ENCODE measurements around the gene SLC5A11.

Gene SLC5A11

DNA sequence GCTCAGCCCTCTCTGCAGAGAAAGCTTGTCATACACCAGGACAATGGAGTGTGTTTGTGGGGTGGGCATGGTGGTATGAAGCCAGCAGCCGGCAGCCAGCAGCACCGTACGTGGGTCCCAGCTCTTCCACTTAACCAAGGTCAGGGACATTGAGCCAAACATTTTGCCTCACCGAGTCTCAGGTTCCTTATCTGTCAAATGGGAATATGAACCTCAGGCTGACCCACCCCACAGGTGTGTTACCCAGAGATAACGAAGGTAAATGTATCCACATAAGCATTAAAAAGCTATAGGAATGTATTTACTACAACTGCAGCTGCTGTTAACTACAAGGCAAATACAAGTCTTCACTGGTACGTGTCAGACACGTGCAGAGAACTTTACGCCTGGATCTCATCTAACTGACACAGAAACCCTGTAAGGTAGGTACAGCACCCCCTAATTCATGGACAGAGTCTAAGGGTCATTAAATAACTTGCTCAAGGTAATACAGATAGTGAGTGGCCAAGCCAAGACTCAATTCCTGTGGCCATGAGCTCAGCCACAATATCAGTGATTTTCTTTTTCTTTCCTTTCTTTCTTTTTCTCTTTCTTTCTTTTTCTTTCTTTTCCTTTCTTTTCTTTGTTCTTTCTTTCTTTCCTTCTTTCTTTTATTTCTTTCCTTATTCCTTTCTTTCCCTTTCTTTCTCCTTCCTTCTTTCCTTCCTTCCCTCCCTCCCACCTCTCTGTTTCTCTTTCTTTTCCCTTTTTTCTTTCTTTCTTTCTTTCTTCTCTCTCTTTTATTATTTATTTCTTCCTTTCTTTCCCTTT is 990 bp downstream of the SLC5A11 start:
- no peak for DNase-seq (ENCODE audit: low spot score)
- in situ Hi-C loops (cut with MboI; ENCODE audit: low pct_unique_long_range_greater_than_20kb, low sequenced_read_pairs, unreplicated experiment), result no loop called here
- TF ChIP-seq, protein P1, sequence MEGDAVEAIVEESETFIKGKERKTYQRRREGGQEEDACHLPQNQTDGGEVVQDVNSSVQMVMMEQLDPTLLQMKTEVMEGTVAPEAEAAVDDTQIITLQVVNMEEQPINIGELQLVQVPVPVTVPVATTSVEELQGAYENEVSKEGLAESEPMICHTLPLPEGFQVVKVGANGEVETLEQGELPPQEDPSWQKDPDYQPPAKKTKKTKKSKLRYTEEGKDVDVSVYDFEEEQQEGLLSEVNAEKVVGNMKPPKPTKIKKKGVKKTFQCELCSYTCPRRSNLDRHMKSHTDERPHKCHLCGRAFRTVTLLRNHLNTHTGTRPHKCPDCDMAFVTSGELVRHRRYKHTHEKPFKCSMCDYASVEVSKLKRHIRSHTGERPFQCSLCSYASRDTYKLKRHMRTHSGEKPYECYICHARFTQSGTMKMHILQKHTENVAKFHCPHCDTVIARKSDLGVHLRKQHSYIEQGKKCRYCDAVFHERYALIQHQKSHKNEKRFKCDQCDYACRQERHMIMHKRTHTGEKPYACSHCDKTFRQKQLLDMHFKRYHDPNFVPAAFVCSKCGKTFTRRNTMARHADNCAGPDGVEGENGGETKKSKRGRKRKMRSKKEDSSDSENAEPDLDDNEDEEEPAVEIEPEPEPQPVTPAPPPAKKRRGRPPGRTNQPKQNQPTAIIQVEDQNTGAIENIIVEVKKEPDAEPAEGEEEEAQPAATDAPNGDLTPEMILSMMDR (IDR thresholded peaks at IDR 0.05; ENCODE audit: extremely low read depth, insufficient read depth, missing control alignments), result no peak

DNA sequence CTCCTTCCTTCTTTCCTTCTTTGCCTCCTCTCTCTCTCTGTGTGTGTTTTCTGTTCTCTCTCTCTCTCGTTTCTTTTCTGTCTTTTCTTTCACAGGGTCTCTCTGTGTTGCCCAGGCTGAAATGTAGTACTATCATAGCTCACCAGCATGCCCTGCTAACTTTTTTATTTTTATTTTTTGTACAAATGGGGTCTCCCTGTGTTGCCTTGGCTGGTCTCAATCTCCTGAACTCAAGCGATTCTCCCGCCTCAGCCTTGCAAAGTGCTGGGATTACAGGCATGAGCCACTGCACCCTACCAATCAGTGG is 1.5 kb downstream of the SLC5A11 start:
- TF ChIP-seq, protein P1 (IDR thresholded peaks at IDR 0.05; ENCODE audit: extremely low read depth, insufficient read depth, missing control alignments), result no peak
- DNase-seq (ENCODE audit: low spot score), result no peak
- in situ Hi-C loops (cut with MboI; ENCODE audit: low pct_unique_long_range_greater_than_20kb, low sequenced_read_pairs, unreplicated experiment), result no loop called here

DNA sequence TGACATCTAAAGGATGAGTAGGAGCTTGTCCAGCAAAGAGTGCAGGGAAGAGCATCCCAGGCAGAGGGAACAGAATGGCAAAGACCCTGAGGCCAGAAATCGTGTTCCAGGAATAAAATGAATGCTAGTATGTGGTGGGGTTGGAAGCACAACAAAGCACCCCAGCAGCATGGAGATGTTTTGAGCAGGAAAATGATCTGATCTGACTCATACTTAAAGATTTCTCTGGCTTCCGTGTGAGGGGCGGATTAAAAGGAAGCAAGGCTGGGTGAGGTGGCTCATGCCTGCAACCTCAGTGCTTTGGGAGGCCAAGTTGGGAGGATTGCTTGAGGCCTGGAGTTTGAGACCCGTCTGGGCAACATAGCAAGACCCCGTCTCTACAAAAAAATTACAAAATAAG is 2.3 kb downstream of the SLC5A11 start:
- in situ Hi-C loops (cut with MboI; ENCODE audit: low pct_unique_long_range_greater_than_20kb, low sequenced_read_pairs, unreplicated experiment), result no loop called here
- TF ChIP-seq, protein P1 (IDR thresholded peaks at IDR 0.05; ENCODE audit: extremely low read depth, insufficient read depth, missing control alignments), result no peak
- DNase-seq (ENCODE audit: low spot score), result no peak

DNA sequence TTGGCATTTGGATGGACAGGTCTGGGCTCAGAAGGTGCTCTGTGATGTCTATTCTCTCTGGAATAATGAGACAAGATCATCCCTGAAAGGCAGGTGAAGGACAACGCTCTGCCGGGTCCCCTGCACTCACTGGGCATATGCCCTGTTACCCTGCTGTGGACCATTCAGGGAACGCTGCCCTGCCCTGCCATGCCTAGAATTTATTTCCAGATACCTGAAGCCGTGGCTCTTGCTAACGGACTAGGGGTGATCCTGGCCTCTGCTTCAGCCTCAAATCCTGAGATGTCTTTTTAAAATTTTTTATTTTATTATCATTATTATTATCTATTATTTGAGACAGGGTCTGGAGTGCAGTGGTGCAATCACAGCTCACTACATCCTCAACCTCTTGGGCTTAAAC is 3.9 kb downstream of the SLC5A11 start:
- DNase-seq (ENCODE audit: low spot score), result no peak
- TF ChIP-seq, protein P1 (IDR thresholded peaks at IDR 0.05; ENCODE audit: extremely low read depth, insufficient read depth, missing control alignments), result no peak
- in situ Hi-C loops (cut with MboI; ENCODE audit: low pct_unique_long_range_greater_than_20kb, low sequenced_read_pairs, unreplicated experiment), result no loop called here

DNA sequence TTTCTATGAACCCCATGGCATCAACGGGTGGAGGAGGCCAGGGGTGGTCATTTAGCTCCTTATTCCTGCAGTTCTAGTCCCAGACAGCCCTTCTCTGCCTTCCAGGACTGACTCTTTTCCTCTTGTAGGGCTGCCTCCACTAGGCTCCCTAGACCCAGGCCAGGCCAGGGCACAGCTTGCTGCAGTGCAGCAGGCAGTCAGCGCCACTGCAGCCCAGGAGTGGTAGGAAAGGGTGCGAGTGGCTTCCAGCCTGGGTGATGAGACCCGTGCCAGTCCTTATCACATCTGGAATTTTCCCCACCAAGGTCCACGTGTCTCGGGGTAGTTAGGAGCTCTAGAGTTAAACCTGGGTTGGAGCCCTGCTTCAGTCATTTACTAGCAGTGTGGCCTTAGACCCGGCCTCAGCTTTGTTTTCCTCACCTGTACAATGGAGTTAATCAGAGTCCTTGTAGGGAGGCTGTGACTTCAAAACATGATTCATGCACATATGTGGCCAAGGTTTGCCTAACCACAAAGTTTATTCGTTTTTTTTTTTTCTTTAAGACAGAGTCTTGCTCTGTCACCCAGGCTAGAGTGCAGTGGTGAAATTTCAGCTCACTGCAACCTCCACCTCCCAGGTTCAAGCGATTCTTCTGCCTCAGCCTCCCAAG is 4.7 kb downstream of the SLC5A11 start:
- in situ Hi-C loops (cut with MboI; ENCODE audit: low pct_unique_long_range_greater_than_20kb, low sequenced_read_pairs, unreplicated experiment), result no loop called here
- DNase-seq (ENCODE audit: low spot score), result no peak
- TF ChIP-seq, protein P1 (IDR thresholded peaks at IDR 0.05; ENCODE audit: extremely low read depth, insufficient read depth, missing control alignments), result no peak

DNA sequence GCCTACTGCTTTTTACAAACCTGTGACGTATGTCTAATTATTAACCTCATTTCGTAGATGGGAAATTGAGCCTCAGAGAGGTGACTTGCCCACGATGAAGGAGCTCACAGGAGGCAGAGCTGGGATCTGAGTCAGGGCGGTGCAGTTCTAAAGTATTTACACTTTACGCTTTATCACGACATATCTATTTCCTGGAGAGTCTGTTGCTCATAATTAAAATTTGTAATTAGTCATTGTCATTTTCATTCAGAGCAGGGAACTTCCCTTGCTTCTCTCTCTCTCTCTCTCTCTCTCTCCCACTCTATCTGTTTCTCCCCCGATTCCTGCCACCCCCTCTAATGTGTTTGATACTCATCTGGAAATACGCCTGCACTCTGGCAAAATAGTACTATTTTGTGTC is 5.9 kb downstream of the SLC5A11 start:
- TF ChIP-seq, protein P1 (IDR thresholded peaks at IDR 0.05; ENCODE audit: extremely low read depth, insufficient read depth, missing control alignments), result no peak
- in situ Hi-C loops (cut with MboI; ENCODE audit: low pct_unique_long_range_greater_than_20kb, low sequenced_read_pairs, unreplicated experiment), result no loop called here
- DNase-seq (ENCODE audit: low spot score), result no peak

Measured in GM13977 (cell line).